Measurements from ENCODE around the gene NSD2. TPM values are rescaled to one million over a fixed set of nuclear protein-coding genes. Genes with fewer than 3 reads are reported as not detected.

The NSD2 gene
- polyA plus RNA-seq, 1 donor from 2014 or later: 51.6 TPM

- Histone ChIP-seq H4K20me1 (ENCODE audit: insufficient read depth) (no peaks in the 10 kb centered on the region), H3K9me3 (ENCODE audit: low read length) (no peaks in the 10 kb centered on the region), H3K27ac (ENCODE audit: low read length) (no peak overlapping the region), H2AFZ (ENCODE audit: low read depth, low read length) (no peak overlapping the region), H3K79me2 (replicated peaks; ENCODE audit: insufficient read depth, low read length) (no peaks in the 10 kb centered on the region), H3K9me2 (ENCODE audit: insufficient read depth, low read length) (no peaks in the 10 kb centered on the region), H3F3A (ENCODE audit: insufficient read depth, low read length, poor library complexity, severe bottlenecking) (no peaks in the 10 kb centered on the region), H3K9ac (ENCODE audit: low read length) (no peak overlapping the region), H3K4me3 (ENCODE audit: low read length) (no peak overlapping the region), H3K36me3 (ENCODE audit: insufficient read depth, low read length) (no peaks in the 10 kb centered on the region), H3K4me2 (ENCODE audit: low read length) (no peak overlapping the region), H3K27me3 (ENCODE audit: insufficient read depth, low read depth, low read length) (no peaks in the 10 kb centered on the region)
- TF ChIP-seq MXI1 (conservative IDR thresholded peaks at IDR 0.05; ENCODE audit: poor library complexity, severe bottlenecking) (no peak), SMC3 (conservative IDR thresholded peaks at IDR 0.05; ENCODE audit: poor library complexity) (no peak), POLR2AphosphoS5 (IDR thresholded peaks at IDR 0.05) (no peak), EZH2 (IDR thresholded peaks at IDR 0.05; ENCODE audit: borderline replicate concordance, insufficient read depth, low read length, poor library complexity, severe bottlenecking) (no peak), RAD21 (conservative IDR thresholded peaks at IDR 0.05) (no peak), EP300 (conservative IDR thresholded peaks at IDR 0.05; ENCODE audit: poor library complexity, severe bottlenecking) (no peak), TAF1 (IDR thresholded peaks at IDR 0.05; ENCODE audit: low read depth) (no peak)
- TF ChIP-seq, protein P1, sequence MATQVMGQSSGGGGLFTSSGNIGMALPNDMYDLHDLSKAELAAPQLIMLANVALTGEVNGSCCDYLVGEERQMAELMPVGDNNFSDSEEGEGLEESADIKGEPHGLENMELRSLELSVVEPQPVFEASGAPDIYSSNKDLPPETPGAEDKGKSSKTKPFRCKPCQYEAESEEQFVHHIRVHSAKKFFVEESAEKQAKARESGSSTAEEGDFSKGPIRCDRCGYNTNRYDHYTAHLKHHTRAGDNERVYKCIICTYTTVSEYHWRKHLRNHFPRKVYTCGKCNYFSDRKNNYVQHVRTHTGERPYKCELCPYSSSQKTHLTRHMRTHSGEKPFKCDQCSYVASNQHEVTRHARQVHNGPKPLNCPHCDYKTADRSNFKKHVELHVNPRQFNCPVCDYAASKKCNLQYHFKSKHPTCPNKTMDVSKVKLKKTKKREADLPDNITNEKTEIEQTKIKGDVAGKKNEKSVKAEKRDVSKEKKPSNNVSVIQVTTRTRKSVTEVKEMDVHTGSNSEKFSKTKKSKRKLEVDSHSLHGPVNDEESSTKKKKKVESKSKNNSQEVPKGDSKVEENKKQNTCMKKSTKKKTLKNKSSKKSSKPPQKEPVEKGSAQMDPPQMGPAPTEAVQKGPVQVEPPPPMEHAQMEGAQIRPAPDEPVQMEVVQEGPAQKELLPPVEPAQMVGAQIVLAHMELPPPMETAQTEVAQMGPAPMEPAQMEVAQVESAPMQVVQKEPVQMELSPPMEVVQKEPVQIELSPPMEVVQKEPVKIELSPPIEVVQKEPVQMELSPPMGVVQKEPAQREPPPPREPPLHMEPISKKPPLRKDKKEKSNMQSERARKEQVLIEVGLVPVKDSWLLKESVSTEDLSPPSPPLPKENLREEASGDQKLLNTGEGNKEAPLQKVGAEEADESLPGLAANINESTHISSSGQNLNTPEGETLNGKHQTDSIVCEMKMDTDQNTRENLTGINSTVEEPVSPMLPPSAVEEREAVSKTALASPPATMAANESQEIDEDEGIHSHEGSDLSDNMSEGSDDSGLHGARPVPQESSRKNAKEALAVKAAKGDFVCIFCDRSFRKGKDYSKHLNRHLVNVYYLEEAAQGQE (IDR thresholded peaks at IDR 0.05; ENCODE audit: borderline replicate concordance): no peak
- TF ChIP-seq, protein P2, sequence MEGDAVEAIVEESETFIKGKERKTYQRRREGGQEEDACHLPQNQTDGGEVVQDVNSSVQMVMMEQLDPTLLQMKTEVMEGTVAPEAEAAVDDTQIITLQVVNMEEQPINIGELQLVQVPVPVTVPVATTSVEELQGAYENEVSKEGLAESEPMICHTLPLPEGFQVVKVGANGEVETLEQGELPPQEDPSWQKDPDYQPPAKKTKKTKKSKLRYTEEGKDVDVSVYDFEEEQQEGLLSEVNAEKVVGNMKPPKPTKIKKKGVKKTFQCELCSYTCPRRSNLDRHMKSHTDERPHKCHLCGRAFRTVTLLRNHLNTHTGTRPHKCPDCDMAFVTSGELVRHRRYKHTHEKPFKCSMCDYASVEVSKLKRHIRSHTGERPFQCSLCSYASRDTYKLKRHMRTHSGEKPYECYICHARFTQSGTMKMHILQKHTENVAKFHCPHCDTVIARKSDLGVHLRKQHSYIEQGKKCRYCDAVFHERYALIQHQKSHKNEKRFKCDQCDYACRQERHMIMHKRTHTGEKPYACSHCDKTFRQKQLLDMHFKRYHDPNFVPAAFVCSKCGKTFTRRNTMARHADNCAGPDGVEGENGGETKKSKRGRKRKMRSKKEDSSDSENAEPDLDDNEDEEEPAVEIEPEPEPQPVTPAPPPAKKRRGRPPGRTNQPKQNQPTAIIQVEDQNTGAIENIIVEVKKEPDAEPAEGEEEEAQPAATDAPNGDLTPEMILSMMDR (IDR thresholded peaks at IDR 0.05; ENCODE audit: poor library complexity, severe bottlenecking): no peak
Observed at GRCh38 chr4:1822568-1823544, 48.3 kb upstream of the NSD2 start.

GRCh38 chr4:1823545-1823932 lies 47.7 kb upstream of the NSD2 start:
- no peak overlapping the region for H3K27ac ChIP-seq (ENCODE audit: low read length)
- no peak overlapping the region for H3K4me3 ChIP-seq (ENCODE audit: low read length)
- no peaks in the 10 kb centered on the region for H3F3A ChIP-seq (ENCODE audit: insufficient read depth, low read length, poor library complexity, severe bottlenecking)
- no peak overlapping the region for H3K9ac ChIP-seq (ENCODE audit: low read length)
- no peaks in the 10 kb centered on the region for H3K36me3 ChIP-seq (ENCODE audit: insufficient read depth, low read length)
- H4K20me1 ChIP-seq (ENCODE audit: insufficient read depth): no peaks in the 10 kb centered on the region
- H3K79me2 ChIP-seq (replicated peaks; ENCODE audit: insufficient read depth, low read length): no peaks in the 10 kb centered on the region
- no peaks in the 10 kb centered on the region for H3K27me3 ChIP-seq (ENCODE audit: insufficient read depth, low read depth, low read length)
- H3K9me2 ChIP-seq (ENCODE audit: insufficient read depth, low read length): no peaks in the 10 kb centered on the region
- TF ChIP-seq EZH2 (IDR thresholded peaks at IDR 0.05; ENCODE audit: borderline replicate concordance, insufficient read depth, low read length, poor library complexity, severe bottlenecking) (no peak), RAD21 (conservative IDR thresholded peaks at IDR 0.05) (no peak)
- TF ChIP-seq, protein P2 (IDR thresholded peaks at IDR 0.05; ENCODE audit: poor library complexity, severe bottlenecking): no peak
- no peak overlapping the region for H3K4me2 ChIP-seq (ENCODE audit: low read length)
- H2AFZ ChIP-seq (ENCODE audit: low read depth, low read length): no peak overlapping the region
- H3K9me3 ChIP-seq (ENCODE audit: low read length): no peaks in the 10 kb centered on the region
